ENCODE measurements around the gene NEURL3. TPM values are rescaled to one million over a fixed set of nuclear protein-coding genes. Genes with fewer than 3 reads are reported as not detected.
"Not testable (repeated sequence)": the region's sequence is repeated elsewhere in the genome, so short reads cannot be mapped to it uniquely, and the experiment has no call there.

The NEURL3 gene
- total RNA-seq, 1 donor from 2014 or later, result not detected

DNA sequence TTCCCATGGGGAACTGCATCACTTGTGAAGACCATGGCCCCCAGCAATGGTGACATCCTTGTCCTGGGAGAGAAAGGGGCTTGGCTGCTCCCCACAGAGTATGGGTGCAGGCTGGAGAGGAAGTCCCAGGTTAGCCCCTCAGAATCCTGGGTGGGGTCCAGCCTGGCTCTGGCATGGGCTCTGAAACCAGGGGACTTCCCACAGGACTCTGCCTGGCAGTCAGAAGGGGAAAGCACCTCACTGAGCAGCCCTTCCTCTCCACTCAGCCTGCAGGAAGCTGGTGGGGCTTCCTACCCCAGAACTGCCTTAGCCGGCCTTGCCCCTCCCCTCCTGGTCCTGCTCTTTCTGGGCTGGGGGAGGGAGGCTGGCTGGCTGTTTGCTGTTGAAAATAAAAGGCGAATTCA lies 3.7 kb downstream of the NEURL3 start:
- DNase-seq, result no peak
- Histone ChIP-seq H3K27ac (replicated peaks) (no peak overlapping the region), H3K4me3 (no peak overlapping the region), H3K27me3 (ENCODE audit: low read depth) (peaks cover 32% of the 10 kb centered on the region), H3K9me3 (replicated peaks) (no peaks in the 10 kb centered on the region), H3K4me1 (peaks cover 26% of the 10 kb centered on the region), H3K36me3 (no peaks in the 10 kb centered on the region)
- intact Hi-C loops (cut with micrococcal nuclease), result no loop called here
- TF ChIP-seq, protein P1, sequence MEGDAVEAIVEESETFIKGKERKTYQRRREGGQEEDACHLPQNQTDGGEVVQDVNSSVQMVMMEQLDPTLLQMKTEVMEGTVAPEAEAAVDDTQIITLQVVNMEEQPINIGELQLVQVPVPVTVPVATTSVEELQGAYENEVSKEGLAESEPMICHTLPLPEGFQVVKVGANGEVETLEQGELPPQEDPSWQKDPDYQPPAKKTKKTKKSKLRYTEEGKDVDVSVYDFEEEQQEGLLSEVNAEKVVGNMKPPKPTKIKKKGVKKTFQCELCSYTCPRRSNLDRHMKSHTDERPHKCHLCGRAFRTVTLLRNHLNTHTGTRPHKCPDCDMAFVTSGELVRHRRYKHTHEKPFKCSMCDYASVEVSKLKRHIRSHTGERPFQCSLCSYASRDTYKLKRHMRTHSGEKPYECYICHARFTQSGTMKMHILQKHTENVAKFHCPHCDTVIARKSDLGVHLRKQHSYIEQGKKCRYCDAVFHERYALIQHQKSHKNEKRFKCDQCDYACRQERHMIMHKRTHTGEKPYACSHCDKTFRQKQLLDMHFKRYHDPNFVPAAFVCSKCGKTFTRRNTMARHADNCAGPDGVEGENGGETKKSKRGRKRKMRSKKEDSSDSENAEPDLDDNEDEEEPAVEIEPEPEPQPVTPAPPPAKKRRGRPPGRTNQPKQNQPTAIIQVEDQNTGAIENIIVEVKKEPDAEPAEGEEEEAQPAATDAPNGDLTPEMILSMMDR (IDR thresholded peaks at IDR 0.05; ENCODE audit: borderline replicate concordance), result no peak

DNA sequence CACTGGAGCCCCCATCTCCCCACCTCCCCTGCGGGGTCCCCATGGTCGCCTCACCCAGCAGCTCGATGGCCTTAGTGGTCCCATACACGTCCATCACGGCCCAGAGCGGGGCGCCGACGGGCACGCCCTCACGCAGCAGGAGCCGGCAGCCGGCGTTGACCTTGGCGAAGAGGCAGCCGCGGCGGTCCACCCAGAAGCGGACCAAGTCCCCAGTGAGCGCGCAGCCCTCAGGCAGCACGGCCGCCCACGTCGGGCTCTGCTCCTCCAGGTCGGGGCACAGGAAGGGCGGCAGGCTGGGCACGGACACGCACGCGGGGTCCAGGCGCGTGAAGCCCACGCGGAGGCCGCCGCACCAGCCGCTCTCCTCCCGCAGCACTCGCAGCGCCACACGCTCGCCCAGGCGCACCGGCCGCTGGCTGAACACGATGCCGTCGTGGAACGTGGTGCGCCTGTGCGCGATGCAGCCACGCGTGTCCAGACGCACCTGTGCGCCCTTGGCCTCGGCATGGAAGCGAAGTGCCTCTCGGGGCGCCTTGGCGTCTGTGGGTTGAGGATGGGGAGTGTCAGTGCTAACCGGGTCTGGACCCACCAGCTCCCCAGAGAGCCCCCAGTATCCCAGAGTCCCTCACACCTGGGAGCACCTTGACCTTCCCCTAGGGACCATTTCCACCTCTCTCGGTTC lies 4.6 kb downstream of the NEURL3 start:
- Histone ChIP-seq H3K4me3 (peak overlapping the region; percentile 32), H3K27me3 (ENCODE audit: low read depth) (peaks cover 32% of the 10 kb centered on the region), H3K36me3 (no peaks in the 10 kb centered on the region), H3K9me3 (replicated peaks) (peaks cover 6% of the 10 kb centered on the region), H3K27ac (replicated peaks) (no peak overlapping the region), H3K4me1 (peaks cover 26% of the 10 kb centered on the region)
- intact Hi-C loops (cut with micrococcal nuclease), result no loop called here
- DNase-seq, result no peak
- TF ChIP-seq, protein P1 (IDR thresholded peaks at IDR 0.05; ENCODE audit: borderline replicate concordance), result no peak

DNA sequence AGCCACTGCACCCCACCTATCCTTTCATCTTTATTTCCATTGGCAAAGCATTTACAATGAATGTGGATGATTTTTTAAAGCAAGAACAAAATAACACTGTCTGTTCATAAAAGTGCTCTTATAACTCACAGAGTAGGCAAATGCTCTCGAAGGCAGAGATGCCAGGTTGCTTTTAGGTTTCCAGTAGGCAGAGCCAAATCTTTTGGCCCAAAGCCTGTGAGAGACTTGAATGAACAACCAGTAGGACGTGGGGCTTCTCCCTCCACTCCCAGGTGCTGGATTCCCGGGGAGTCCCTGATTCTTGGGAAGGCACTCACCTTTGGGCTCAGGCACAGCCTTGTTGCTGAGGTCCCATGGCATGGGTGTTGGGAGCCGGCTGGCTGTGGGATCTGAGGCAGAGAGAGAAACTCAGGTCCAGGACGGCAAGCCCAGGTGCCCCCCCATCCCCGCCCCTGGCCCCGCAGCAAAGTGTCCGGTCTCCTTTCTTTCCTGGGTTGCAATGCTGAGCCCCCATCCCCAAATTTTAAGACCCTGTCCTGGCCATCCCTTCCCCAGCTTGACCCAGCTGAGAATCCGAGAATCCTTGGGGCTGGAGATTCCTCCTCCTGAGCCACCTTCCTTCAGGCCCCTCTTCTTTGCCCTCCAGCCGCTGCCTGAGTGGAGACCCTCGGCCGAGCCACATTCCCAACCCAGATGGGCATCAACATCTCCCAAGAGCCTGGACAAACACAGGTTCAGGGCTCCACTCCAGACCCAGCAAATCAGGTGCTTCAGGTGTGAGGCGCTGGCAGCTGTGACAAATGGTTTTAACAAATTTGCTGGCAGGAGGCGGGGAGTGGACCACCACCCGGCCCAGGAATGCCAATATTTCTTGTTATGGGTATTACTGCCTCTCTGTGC lies 5.8 kb downstream of the NEURL3 start:
- Histone ChIP-seq H3K27ac (replicated peaks) (no peak overlapping the region), H3K4me1 (peaks cover 26% of the 10 kb centered on the region), H3K4me3 (no peak overlapping the region), H3K27me3 (ENCODE audit: low read depth) (peaks cover 32% of the 10 kb centered on the region), H3K36me3 (no peaks in the 10 kb centered on the region), H3K9me3 (replicated peaks) (peaks cover 18% of the 10 kb centered on the region)
- TF ChIP-seq, protein P1 (IDR thresholded peaks at IDR 0.05; ENCODE audit: borderline replicate concordance), result no peak
- intact Hi-C loops (cut with micrococcal nuclease), result no loop called here
- no peak for DNase-seq

DNA sequence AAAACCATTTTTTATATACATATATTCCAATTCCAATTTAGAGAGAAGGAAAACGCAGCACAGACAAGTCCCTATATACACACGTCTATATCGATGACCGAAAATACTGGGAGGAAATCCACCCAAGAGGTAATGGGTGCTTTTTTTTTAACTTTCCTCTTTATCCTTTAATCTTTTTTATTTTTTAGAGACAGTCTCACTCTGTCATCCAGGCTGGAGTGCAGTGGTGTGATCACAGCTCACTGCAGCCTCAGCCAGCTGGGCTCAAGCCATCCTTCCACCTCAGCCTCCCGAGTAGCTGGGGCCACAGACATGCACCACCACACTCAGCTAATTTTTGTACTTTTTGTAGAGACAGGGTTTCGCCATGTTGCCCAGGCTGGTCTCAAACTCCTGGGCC lies 6.5 kb downstream of the NEURL3 start:
- H3K4me1 ChIP-seq, result peaks cover 26% of the 10 kb centered on the region
- DNase-seq; intact Hi-C loops (cut with micrococcal nuclease); H3K4me3 ChIP-seq; H3K36me3 ChIP-seq; H3K27ac ChIP-seq (replicated peaks): not testable (repeated sequence)
- H3K27me3 ChIP-seq (ENCODE audit: low read depth), result peaks cover 32% of the 10 kb centered on the region
- peaks cover 25% of the 10 kb centered on the region for H3K9me3 ChIP-seq (replicated peaks)

DNA sequence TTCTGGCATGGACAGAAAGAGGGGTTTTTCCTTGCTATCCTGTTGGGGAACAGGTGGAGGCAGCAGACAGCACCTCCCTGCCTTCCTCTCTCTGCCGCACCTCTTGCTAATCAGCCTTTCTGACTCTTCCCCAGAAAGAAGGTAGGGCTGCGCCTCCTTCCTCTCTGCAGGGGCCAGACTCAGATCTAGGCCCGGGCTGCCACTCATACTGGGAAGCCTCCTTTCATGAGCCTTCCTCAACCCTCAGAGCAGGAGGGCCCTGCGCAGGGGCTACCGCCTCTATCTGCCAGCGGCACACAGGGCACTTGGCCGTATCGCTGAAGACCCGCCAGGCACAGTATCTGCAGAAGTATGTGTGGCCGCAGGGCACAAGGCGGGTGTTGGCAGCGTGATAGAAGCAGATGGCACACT lies 7.1 kb downstream of the NEURL3 start:
- Histone ChIP-seq H3K27me3 (ENCODE audit: low read depth) (peaks cover 32% of the 10 kb centered on the region), H3K9me3 (replicated peaks) (peaks cover 26% of the 10 kb centered on the region), H3K27ac (replicated peaks) (no peak overlapping the region), H3K36me3 (no peaks in the 10 kb centered on the region), H3K4me3 (no peak overlapping the region), H3K4me1 (peaks cover 22% of the 10 kb centered on the region)
- TF ChIP-seq, protein P1 (IDR thresholded peaks at IDR 0.05; ENCODE audit: borderline replicate concordance), result no peak
- intact Hi-C loops (cut with micrococcal nuclease), result no loop called here
- DNase-seq, result no peak
